Non-pigmented ciliary epithelial cell (primary cell): ENCODE measurements around the gene KDM1A.

Experiments
- DNase-seq: peaks from one replicate; pipeline ENCODE4 v3.0.0-alpha.2; 2010; ENCODE audit warnings: low read depth

Gene KDM1A

DNA sequence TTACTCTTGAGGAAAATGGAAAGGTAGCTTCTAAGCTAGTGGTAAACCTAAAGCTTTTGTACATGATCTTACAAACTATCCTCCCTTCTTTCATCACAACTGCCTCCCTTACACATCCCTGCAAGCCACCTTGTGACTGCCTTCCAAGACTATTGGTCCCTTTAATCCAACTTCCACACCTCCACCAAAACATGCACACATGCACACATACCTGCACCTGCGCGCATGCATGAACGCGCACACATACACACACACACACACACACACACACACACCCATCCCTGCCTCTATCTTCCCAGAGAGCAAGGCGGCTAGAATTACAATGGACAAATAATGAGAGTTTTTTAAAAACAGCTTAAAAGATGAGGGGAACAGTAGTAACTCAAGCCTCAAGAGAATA, 91.1 kb downstream of the KDM1A start:
- DNase-seq: no peak

DNA sequence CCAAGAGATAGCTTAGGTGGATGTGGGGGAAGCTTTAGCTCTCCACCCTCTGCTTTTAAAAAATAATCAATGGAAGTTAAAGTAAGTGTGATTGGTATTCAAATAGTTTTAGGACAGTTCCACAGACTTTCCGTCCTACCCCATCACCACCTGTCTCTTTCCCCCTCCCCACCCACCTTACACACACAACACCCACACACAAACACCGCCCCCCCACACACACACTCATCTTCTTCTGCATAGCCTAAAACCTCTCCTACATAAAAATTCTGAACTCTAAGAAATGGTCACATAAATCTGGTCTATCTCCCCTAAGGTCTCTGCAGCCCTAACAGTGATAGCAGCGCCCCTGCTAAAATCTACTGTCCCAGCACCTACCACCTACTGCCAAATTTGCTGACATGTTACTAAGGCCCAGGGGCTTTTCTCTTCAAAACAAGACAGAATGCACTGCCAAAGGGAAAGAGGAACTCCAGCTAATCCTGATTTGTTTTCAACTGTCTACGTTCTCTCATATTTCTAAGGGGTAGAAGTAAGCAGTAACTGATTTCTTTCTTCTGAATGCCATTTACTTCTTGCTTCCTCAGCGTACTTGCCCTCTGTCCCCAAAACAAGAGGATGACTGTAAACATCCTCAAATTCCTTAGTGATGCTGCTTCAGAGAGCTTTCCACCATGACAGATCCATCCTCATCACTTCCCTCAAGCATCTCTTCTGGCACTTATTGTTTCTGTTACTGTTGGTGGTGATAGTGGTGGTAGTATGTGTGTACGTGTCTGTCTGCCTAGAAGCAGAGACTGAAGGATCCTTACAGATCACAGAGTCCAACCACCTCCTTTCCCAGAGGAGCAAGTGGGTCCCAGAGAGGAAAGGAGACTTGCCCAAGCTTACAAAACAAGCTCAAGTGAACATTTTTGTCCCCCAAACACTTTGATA, 92.6 kb downstream of the KDM1A start:
- no peak for DNase-seq

GRCh38 chr1:23114424-23115079, 95.3 kb downstream of the KDM1A start:
- DNase-seq: no peak

DNA sequence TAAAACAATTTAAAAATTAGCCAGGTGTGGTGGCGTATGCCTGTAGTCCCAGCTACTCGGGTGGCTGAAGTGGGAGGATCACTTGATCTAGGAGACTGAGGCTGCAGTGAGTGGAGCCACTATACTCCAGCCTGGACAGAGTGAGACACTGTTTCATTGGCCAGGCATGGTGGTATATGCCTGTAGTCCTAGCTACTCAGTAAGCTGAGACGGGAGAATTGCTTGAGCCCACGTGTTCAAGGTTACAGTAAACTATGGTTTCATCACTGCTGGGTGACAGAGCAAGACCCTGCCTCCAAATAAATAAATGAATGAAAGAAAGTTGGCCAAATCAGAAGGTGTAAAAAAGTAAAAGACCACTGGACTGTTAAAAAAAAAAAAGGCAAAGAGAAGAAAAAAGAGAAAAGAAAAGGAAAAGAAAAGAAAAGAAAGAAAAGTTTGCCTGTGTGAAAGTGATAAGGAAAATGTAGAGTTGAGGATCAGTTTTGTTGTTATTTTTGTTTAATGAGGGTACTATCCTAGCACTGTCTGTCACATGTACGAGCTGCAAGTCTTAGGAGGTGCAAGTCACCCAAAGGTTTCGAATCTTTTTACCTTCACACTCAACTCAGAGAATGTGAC, 97.1 kb downstream of the KDM1A start:
- no peak for DNase-seq

GRCh38 chr1:23116921-23117699, 97.8 kb downstream of the KDM1A start:
- no peak for DNase-seq

GRCh38 chr1:23118407-23118806, 99.1 kb downstream of the KDM1A start:
- no peak for DNase-seq

DNA sequence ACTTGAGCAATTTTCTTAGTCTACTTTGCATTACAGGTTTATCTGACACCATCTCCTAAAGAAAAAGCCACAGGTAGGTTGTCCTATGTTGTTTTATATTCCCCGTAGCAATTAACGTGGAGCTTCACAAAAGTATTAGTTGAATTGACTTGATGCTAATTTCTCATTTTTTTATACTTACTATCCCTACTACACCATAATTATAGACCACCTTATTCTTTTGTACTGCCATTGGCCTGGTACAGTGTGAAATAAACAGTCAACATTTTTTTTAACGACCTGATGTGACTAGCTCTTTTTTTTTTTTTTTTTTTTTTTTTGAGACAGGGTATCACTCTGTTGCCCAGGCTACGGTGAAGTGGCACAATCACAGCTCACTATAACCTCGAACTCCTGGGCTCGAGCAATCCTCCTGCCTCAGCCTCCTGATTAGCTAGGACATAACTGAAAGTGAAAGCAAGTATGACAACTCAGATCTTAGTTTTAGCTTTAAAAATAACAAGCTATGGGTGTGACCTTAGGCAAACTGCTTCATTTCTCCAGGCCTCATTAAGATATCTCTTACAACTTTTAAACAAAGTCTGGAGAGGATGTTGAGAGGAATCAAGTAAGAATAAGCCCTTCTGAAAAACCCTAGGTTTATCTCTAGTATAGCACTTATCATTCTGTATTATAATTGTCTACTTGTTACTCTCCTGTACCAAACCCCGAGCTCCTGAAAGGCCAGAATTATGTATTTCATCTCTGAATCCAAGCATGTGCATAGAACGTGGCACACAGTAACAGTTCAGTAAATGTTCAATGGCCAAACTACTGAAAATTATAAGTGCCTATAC, 99.9 kb downstream of the KDM1A start:
- DNase-seq: no peak

GRCh38 chr1:23120383-23120782, 101.1 kb downstream of the KDM1A start:
- no peak for DNase-seq

DNA sequence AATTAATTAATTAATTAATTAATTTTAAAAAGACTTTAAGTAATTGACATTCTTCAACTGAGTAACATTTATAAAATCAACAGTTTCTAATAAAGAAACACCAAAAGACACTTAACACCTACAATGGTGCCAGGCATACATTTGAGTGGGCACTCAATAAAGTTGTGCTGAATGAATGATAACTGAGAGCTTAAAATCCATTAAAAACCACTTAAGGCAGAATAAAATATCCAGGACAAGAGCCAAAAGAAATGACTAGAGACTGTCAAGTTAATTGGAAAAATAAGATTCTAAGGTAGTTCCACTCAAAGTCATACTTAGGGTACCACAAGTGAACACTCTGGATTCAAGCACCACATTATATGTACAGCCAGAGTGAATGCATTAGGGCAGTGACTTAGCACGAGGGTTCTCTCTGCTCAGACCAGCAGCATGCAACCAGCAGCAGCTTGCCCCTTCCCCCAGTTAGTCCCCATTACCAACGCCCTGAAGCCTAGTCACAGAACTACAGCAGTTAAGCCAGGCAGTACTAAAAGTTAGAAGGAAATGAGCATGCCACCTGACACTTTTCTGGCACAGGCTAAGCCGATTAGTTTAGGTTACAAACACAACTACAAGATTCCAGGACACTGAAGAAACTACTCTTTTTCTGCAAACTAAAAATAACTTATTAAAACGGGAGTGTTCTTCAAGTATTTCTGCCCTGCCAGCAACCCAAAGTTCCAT, 102.9 kb downstream of the KDM1A start:
- DNase-seq: no peak

GRCh38 chr1:23122796-23123195, 103.5 kb downstream of the KDM1A start:
- no peak for DNase-seq

GRCh38 chr1:23123528-23123927, 104.3 kb downstream of the KDM1A start:
- no peak for DNase-seq

DNA sequence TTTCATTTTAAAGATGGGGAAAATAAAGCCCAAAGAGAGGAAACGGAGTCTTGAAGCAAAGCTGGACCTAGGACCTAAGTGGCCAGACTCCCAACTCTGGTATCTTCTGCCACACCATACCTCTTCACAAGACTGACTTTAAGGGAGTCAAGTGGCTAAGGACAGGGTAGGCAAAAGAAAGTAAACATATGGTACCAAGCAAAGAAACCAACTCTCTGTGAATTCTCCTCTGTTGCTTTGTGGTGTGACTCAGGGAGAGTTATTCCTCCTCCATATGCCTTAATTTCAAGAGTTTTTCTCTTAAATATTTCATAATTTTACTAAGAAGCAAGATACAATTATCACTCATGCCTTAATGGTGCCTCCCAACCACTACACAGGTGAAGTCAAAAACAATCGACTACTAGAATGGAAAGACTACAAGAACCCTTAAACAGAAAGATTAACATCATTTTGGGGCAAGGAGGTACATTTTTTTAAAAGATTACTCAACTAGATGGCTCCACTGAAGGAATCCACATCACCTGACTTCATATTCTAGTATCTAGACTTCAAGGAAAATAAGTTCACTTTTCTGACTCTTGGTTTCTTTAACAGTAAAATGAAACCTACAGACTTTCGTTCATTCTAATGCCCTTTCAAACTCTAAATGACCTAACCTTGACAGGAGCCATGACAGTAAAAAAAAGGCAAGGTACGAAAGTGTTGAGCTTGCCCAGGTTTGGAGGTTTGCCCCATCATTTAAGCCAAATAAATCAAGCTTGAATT, 105.2 kb downstream of the KDM1A start:
- no peak for DNase-seq

DNA sequence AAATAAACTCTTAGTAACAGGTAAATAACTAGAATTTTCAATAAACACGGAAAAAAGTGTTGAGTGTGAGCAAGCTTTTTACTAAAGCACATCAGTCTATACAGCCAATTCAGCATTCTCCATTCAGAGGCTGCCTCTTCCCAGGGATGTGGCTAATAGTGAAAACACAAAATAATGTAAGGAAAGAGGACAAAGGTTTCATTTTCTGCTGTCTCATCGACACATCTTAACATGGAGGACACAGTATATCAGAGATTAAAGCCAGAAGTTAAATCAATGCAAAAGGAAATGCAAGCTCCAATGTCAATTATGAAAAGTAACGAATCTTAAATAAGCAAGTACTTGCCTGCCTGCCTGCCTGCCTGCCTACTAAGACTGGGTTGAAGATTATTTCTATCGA, 106.2 kb downstream of the KDM1A start:
- DNase-seq: no peak

- DNase-seq: no peak
These were observed 106.9 kb downstream of the KDM1A start for GRCh38 chr1:23126200-23126599.

GRCh38 chr1:23126801-23127200, 107.5 kb downstream of the KDM1A start:
- DNase-seq: no peak

DNA sequence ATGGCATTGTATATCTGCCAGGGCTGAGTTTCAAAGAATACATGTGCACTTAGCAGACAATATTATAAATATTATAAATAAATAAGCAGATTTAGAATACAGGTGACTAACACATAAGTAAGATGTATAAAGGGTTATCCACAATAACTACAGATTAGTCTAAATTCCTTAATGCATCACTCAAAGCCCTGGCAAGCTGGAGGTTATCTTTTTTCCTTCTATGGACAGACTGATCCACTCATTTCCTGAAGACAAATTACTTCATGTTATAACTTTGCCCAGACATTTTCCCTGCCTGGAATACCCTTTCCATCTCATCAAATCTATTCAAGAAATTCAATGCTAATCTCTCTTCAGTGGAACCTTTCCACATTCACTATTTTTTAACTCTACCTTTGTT, 110.6 kb downstream of the KDM1A start:
- DNase-seq: no peak

- DNase-seq: no peak
These were observed 112.8 kb downstream of the KDM1A start for GRCh38 chr1:23132033-23132432.
